ENCODE data around the gene SORCS3.

DNA sequence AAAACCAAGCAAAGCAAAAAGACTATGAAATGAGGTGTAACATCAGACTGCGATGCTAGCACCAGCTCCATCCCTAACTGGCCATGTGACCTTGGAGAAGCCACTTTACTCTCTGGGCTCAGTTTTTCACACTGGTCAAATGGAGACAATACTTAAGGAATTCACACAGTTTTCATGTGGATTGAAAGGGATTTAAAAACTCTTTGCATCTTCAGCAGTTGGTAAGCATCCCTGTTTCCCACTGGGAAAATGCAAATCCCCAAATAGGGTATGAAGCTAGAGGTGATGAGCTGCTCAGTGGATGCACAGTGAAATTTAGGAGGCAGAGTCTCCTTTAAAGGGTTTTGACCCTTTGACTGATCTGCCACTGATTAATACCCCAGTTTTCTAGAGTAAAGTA, 240.7 kb downstream of the SORCS3 start:
- TF ChIP-seq PHF8 (IDR thresholded peaks at IDR 0.05; ENCODE audit: borderline replicate concordance, low read length) (no peak), MXI1 (IDR thresholded peaks at IDR 0.05; ENCODE audit: low read depth, low read length) (no peak), FOXJ3 (CRISPR knock-in tag; IDR thresholded peaks at IDR 0.05) (no peak), ZNF408 (CRISPR knock-in tag; IDR thresholded peaks at IDR 0.05; ENCODE audit: low read depth) (no peak), POLR2A (conservative IDR thresholded peaks at IDR 0.05) (no peak), ZNF589 (CRISPR knock-in tag; IDR thresholded peaks at IDR 0.05; ENCODE audit: low read depth) (no peak), NFYB (IDR thresholded peaks at IDR 0.05; ENCODE audit: extremely low read depth, insufficient read length) (no peak), BCL6 (CRISPR knock-in tag; IDR thresholded peaks at IDR 0.05) (no peak)
- TF ChIP-seq, protein P1, sequence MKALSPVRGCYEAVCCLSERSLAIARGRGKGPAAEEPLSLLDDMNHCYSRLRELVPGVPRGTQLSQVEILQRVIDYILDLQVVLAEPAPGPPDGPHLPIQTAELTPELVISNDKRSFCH (CRISPR knock-in tag; IDR thresholded peaks at IDR 0.05) = no peak
- TF ChIP-seq, protein P1 (tag; IDR thresholded peaks at IDR 0.05) = no peak
- TF ChIP-seq, protein P2, sequence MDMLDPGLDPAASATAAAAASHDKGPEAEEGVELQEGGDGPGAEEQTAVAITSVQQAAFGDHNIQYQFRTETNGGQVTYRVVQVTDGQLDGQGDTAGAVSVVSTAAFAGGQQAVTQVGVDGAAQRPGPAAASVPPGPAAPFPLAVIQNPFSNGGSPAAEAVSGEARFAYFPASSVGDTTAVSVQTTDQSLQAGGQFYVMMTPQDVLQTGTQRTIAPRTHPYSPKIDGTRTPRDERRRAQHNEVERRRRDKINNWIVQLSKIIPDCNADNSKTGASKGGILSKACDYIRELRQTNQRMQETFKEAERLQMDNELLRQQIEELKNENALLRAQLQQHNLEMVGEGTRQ (CRISPR knock-in tag; IDR thresholded peaks at IDR 0.05) = no peak
- TF ChIP-seq, protein P3, sequence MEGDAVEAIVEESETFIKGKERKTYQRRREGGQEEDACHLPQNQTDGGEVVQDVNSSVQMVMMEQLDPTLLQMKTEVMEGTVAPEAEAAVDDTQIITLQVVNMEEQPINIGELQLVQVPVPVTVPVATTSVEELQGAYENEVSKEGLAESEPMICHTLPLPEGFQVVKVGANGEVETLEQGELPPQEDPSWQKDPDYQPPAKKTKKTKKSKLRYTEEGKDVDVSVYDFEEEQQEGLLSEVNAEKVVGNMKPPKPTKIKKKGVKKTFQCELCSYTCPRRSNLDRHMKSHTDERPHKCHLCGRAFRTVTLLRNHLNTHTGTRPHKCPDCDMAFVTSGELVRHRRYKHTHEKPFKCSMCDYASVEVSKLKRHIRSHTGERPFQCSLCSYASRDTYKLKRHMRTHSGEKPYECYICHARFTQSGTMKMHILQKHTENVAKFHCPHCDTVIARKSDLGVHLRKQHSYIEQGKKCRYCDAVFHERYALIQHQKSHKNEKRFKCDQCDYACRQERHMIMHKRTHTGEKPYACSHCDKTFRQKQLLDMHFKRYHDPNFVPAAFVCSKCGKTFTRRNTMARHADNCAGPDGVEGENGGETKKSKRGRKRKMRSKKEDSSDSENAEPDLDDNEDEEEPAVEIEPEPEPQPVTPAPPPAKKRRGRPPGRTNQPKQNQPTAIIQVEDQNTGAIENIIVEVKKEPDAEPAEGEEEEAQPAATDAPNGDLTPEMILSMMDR (IDR thresholded peaks at IDR 0.05 in 2 of 3, conservative IDR thresholded peaks at IDR 0.05 in 1 of 3; ENCODE audit: insufficient read depth in 2 of 3, low read depth in 1 of 3, low read length in 3 of 3) = no peak
- TF ChIP-seq, protein P4, sequence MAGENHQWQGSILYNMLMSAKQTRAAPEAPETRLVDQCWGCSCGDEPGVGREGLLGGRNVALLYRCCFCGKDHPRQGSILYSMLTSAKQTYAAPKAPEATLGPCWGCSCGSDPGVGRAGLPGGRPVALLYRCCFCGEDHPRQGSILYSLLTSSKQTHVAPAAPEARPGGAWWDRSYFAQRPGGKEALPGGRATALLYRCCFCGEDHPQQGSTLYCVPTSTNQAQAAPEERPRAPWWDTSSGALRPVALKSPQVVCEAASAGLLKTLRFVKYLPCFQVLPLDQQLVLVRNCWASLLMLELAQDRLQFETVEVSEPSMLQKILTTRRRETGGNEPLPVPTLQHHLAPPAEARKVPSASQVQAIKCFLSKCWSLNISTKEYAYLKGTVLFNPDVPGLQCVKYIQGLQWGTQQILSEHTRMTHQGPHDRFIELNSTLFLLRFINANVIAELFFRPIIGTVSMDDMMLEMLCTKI (IDR thresholded peaks at IDR 0.05; ENCODE audit: partially characterized antibody) = no peak

All from K562 (cell line).